ENCODE data around the gene IL36A.
A peak's percentile ranks its signal among the peaks of the same experiment; 100 is the strongest.

GRCh38 chr2:113050921-113051895 lies 45.9 kb downstream of the IL36A start:
- TF ChIP-seq CTCF (IDR thresholded peaks at IDR 0.05) = peak; percentile 36; the same call in 1 of the 2 replicates
- no peak for TF ChIP-seq SIN3A (IDR thresholded peaks at IDR 0.05; ENCODE audit: borderline replicate concordance, insufficient read depth, low read depth, low read length)
- no peak for TF ChIP-seq TCF7L2 (IDR thresholded peaks at IDR 0.05; ENCODE audit: low read depth, low read length)
- no peak for TF ChIP-seq REST (IDR thresholded peaks at IDR 0.05; ENCODE audit: insufficient read depth in 1 of 2, low read depth in 2 of 2, low read length in 1 of 2)

Data from Panc1 (cell line).